ENCODE data around the gene RAB11FIP4.

GRCh38 chr17:31416503-31416923 is 25.0 kb downstream of the RAB11FIP4 start:
- no peak for TF ChIP-seq POLR2AphosphoS5 (IDR thresholded peaks at IDR 0.05)
- TF ChIP-seq, protein P1, sequence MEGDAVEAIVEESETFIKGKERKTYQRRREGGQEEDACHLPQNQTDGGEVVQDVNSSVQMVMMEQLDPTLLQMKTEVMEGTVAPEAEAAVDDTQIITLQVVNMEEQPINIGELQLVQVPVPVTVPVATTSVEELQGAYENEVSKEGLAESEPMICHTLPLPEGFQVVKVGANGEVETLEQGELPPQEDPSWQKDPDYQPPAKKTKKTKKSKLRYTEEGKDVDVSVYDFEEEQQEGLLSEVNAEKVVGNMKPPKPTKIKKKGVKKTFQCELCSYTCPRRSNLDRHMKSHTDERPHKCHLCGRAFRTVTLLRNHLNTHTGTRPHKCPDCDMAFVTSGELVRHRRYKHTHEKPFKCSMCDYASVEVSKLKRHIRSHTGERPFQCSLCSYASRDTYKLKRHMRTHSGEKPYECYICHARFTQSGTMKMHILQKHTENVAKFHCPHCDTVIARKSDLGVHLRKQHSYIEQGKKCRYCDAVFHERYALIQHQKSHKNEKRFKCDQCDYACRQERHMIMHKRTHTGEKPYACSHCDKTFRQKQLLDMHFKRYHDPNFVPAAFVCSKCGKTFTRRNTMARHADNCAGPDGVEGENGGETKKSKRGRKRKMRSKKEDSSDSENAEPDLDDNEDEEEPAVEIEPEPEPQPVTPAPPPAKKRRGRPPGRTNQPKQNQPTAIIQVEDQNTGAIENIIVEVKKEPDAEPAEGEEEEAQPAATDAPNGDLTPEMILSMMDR (IDR thresholded peaks at IDR 0.05): no peak
- no peak for TF ChIP-seq POLR2A (IDR thresholded peaks at IDR 0.05)
- no peak for TF ChIP-seq EP300 (IDR thresholded peaks at IDR 0.05)
